ENCODE results near the gene SRSF1.

The SRSF1 gene

DNA sequence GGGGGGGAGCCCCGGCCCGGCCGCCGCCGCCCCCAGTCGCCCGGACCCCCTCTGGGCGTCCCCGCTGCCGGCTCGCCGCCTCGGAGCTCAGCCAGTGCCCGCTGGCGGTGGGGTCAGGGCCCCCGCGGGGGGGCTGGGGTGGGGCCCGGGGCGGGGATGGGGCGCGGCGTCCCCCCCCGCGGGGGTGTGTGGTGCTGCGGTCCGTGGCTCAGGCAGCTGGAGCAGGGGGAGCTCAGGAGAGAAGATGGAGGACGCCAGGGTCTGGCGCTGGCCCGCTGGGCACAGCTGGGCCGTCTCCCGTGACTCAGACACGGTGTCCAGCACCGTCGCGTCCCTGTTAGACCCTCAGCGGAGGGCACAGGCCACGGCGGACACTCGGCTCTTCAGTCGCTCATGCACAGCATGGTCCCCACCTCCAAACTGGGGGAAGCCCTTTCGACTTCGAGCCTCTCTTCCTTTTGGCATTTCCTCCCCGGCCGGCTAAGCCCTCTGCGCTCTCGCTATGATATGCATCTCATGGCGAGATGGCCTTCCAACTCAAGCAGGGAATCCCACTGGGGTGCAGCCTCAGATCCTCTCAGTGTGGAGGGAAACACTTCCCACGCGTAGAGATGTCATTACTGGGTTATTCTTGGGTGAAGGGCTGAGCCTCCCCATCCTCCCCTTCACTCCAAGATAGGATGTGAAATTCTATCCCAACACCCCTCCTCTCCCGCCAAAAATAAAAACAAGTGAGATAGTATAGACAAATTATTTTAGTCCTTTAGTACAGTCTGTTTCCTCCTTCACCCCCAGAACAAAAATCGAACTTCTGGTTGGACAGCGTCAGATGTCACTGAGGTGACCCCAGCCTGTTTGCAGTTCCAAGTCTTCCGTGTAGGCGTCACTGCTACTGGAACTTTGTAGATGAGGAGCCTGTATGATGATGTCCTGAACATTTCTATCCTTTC, 18.5 kb downstream of the SRSF1 start:
- H3K27me3 ChIP-seq (ENCODE audit: control insufficient read depth, insufficient read depth, low read length) = no peaks in the 10 kb centered on the region
- DNase-seq (ENCODE audit: low read depth, low spot score) = no peak
- H3K4me1 ChIP-seq (ENCODE audit: control insufficient read depth, insufficient read depth, low read length) = no peaks in the 10 kb centered on the region
- peak overlapping the region; percentile 97; the same call in 1 of the 2 replicates for H3K4me3 ChIP-seq (ENCODE audit: low read length)
- WGBS (ENCODE audit: insufficient coverage, insufficient read length) = no CpG with 5 or more reads among the region's 54 CpGs
- H3K27ac ChIP-seq (ENCODE audit: low read length) = no peak overlapping the region
- H3K36me3 ChIP-seq (ENCODE audit: control insufficient read depth, insufficient read depth, low read length) = no peaks in the 10 kb centered on the region
- no peaks in the 10 kb centered on the region for H3K9me3 ChIP-seq (ENCODE audit: control insufficient read depth, insufficient read depth, low read length)

DNA sequence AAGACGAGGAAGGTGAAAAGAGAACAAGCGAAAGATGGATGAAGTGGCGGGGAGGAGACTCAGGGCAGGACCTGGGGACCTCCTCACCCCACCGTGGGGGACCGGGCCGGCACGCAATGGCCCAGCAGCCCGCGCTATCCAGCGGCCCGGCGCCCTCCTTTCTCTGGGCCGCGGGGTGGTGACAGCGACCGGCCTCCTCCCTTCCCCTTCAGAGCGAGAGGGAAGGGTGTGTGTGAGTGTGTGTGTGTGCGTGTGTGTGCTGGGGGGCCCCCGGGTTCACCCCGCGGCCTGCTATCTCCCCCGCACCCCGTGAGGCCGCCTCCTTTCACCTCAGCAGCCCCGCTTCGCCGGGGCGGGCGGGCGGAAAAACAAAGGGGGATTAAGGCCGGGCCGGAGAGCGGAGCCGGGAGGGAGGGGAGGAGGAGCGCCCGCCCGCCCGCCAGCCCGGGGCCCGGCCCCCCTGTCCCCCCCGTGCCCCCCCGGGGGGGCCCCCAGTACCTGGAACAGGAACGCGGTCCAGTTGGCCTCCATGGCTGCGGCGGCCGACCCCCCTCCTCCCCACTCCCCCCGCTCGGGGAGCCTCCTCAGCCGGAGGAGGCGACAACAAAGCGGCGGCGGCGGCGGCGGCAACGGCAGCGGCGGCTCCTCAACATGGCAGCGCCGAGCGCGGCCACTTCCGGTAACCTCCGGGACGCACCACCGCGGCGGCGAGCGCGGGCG, 19.3 kb downstream of the SRSF1 start, which contains the start of gene VEZF1:
Gene VEZF1, minus strand, starts transcription at position 674 of the 720 bp plus-strand sequence. Its CDS starts 143 bp downstream, at position 531.
- no peaks in the 10 kb centered on the region for H3K36me3 ChIP-seq (ENCODE audit: control insufficient read depth, insufficient read depth, low read length)
- WGBS (ENCODE audit: insufficient coverage, insufficient read length) = no CpG with 5 or more reads among the region's 74 CpGs
- H3K4me1 ChIP-seq (ENCODE audit: control insufficient read depth, insufficient read depth, low read length) = no peaks in the 10 kb centered on the region
- peak within 1 kb of the TSS; percentile 97 for H3K4me3 ChIP-seq (ENCODE audit: low read length)
- no peaks in the 10 kb centered on the region for H3K9me3 ChIP-seq (ENCODE audit: control insufficient read depth, insufficient read depth, low read length)
- no peaks in the 10 kb centered on the region for H3K27me3 ChIP-seq (ENCODE audit: control insufficient read depth, insufficient read depth, low read length)
- DNase-seq (ENCODE audit: low read depth, low spot score) = no peak
- no peak within 1 kb of the TSS for H3K27ac ChIP-seq (ENCODE audit: low read length)

DNA sequence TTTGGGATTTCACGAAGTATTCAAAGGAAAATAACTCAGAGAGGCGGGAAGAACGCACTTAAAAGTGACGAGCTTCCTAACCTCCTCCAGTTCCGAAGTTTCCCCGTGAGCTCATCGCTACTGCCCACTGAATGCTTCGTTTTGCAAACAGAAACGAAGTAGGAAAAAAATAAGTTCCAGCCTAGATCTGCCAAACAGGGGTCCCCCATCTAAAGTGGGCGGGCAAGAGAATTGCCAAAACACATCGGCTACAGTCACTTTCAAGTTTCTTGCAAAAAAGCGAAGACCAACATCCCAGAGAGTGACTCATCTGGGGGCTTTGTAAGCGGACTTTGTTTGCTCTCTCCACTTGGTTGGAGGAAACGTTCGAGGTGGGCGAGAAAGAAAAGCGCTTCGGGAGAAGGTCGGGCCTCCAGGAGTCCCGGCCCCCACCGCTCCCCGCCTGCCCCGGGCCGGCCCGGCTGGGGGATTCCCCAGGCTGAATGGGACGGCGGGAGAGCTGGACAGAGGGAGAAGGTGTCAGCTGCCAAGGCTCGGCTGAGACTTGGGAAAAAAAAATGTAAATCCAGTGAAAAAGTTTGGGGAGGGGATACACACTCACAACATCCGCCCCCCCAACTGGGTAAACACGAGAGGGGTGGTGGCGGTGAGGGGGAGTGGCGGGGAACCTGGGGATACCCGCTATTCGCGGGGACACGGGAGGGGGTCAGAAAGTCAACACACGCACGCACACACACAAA, 20.0 kb downstream of the SRSF1 start:
- Histone ChIP-seq H3K4me1 (ENCODE audit: control insufficient read depth, insufficient read depth, low read length) (no peaks in the 10 kb centered on the region), H3K4me3 (ENCODE audit: low read length) (peak overlapping the region; percentile 97), H3K9me3 (ENCODE audit: control insufficient read depth, insufficient read depth, low read length) (no peaks in the 10 kb centered on the region), H3K36me3 (ENCODE audit: control insufficient read depth, insufficient read depth, low read length) (no peaks in the 10 kb centered on the region), H3K27ac (ENCODE audit: low read length) (no peak overlapping the region), H3K27me3 (ENCODE audit: control insufficient read depth, insufficient read depth, low read length) (no peaks in the 10 kb centered on the region)
- no CpG with 5 or more reads among the region's 38 CpGs for WGBS (ENCODE audit: insufficient coverage, insufficient read length)
- no peak for DNase-seq (ENCODE audit: low read depth, low spot score)

DNA sequence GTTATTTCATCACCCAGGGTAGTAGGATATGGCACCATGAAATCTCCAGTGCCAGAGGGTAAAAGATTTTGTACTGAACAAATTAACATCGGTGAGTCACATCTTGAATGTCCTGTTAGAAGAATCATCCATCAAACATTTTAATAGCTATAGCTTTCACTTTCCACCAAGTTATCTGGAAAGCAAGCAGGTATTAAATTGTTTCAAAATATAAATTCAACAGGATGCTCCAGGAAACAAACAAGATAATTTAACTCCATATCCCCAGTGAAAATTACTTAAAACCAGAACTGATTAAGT, 21.4 kb downstream of the SRSF1 start:
- Histone ChIP-seq H3K27me3 (ENCODE audit: control insufficient read depth, insufficient read depth, low read length) (no peaks in the 10 kb centered on the region), H3K9me3 (ENCODE audit: control insufficient read depth, insufficient read depth, low read length) (no peaks in the 10 kb centered on the region), H3K27ac (ENCODE audit: low read length) (no peak overlapping the region), H3K4me1 (ENCODE audit: control insufficient read depth, insufficient read depth, low read length) (no peaks in the 10 kb centered on the region), H3K36me3 (ENCODE audit: control insufficient read depth, insufficient read depth, low read length) (no peaks in the 10 kb centered on the region), H3K4me3 (ENCODE audit: low read length) (no peak overlapping the region)
- DNase-seq (ENCODE audit: low read depth, low spot score) = no peak
- WGBS (ENCODE audit: insufficient coverage, insufficient read length) = no CpG with 5 or more reads among the region's 1 CpG

DNA sequence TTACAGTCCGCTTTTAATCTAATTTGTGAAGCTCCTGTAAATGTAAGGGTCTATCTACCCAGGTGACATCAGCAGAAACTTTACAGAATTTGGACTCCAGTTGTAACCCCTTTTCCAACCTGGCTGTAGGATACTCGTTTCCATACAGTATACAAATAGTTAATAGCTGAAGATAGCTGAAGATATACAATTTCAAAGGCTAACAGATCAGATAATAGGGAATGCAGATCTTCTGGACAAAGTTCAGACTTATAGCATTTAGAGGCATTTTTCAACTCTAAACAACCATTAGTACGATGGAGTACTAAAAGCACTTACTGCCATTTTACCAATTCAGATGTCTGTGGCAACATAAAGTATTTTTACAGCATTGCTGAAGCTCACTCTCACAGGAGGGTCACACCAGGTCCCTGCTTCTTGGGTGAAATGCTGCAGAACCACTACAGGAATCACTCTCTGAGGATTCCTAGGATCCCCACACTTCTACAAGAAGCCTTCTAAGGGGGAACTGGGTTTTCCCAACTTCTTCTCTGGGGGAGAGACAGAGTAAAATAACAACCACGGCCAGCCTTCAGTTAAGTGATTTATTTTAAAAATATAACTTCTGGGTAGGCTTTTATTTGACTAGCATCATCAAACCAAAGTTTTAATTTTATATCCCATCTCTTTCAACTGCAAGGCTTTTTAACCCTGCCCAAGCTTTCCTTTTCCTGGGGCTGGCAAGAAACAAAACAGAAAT, 21.9 kb downstream of the SRSF1 start:
- Histone ChIP-seq H3K4me1 (ENCODE audit: control insufficient read depth, insufficient read depth, low read length) (no peaks in the 10 kb centered on the region), H3K9me3 (ENCODE audit: control insufficient read depth, insufficient read depth, low read length) (no peaks in the 10 kb centered on the region), H3K27me3 (ENCODE audit: control insufficient read depth, insufficient read depth, low read length) (no peaks in the 10 kb centered on the region), H3K4me3 (ENCODE audit: low read length) (no peak overlapping the region), H3K27ac (ENCODE audit: low read length) (no peak overlapping the region), H3K36me3 (ENCODE audit: control insufficient read depth, insufficient read depth, low read length) (no peaks in the 10 kb centered on the region)
- WGBS (ENCODE audit: insufficient coverage, insufficient read length) = no CpG with 5 or more reads among the region's 4 CpGs
- DNase-seq (ENCODE audit: low read depth, low spot score) = no peak

DNA sequence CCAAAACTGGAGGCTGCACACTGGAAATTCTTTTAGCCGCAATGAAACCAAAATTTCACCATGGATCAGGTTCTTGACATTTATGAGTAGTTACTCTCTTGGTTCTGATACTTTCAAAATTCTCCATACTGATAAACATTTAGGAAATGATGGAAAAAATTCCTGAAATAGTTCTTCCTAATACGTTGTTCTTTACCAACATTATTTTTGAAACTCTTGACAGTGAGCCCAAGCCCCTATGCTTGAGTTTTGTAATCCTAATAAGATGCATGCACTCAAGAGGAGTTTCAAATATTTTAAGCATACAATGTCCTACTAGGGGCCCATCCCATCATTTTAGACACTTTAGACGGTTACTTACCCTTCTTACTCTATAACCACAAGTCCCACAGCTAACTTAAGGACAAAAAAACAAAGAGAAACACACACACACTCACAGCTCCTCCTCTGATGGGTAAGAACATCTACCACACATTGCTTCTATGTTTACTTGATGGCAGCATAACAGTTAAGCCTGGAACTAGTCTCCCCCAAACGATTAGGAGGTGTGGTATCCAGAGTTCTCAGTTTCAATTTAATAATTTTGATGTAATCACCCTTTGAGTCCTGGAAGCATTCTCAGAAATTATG, 22.7 kb downstream of the SRSF1 start:
- no peaks in the 10 kb centered on the region for H3K4me1 ChIP-seq (ENCODE audit: control insufficient read depth, insufficient read depth, low read length)
- H3K36me3 ChIP-seq (ENCODE audit: control insufficient read depth, insufficient read depth, low read length) = no peaks in the 10 kb centered on the region
- no peak overlapping the region for H3K27ac ChIP-seq (ENCODE audit: low read length)
- DNase-seq (ENCODE audit: low read depth, low spot score) = no peak
- no peaks in the 10 kb centered on the region for H3K27me3 ChIP-seq (ENCODE audit: control insufficient read depth, insufficient read depth, low read length)
- H3K4me3 ChIP-seq (ENCODE audit: low read length) = no peak overlapping the region
- H3K9me3 ChIP-seq (ENCODE audit: control insufficient read depth, insufficient read depth, low read length) = no peaks in the 10 kb centered on the region
- no CpG with 5 or more reads among the region's 4 CpGs for WGBS (ENCODE audit: insufficient coverage, insufficient read length)

- Histone ChIP-seq H3K27ac (ENCODE audit: low read length) (no peak overlapping the region), H3K4me1 (ENCODE audit: control insufficient read depth, insufficient read depth, low read length) (no peaks in the 10 kb centered on the region), H3K4me3 (ENCODE audit: low read length) (no peak overlapping the region), H3K36me3 (ENCODE audit: control insufficient read depth, insufficient read depth, low read length) (0 out of 2 replicates have a peak, but pooled peaks cover 4% of the 10 kb centered on the region), H3K27me3 (ENCODE audit: control insufficient read depth, insufficient read depth, low read length) (no peaks in the 10 kb centered on the region), H3K9me3 (ENCODE audit: control insufficient read depth, insufficient read depth, low read length) (no peaks in the 10 kb centered on the region)
- no CpG with 5 or more reads among the region's 1 CpG for WGBS (ENCODE audit: insufficient coverage, insufficient read length)
- no peak for DNase-seq (ENCODE audit: low read depth, low spot score)
These were observed 23.6 kb downstream of the SRSF1 start for GRCh38 chr17:57983446-57983845.

DNA sequence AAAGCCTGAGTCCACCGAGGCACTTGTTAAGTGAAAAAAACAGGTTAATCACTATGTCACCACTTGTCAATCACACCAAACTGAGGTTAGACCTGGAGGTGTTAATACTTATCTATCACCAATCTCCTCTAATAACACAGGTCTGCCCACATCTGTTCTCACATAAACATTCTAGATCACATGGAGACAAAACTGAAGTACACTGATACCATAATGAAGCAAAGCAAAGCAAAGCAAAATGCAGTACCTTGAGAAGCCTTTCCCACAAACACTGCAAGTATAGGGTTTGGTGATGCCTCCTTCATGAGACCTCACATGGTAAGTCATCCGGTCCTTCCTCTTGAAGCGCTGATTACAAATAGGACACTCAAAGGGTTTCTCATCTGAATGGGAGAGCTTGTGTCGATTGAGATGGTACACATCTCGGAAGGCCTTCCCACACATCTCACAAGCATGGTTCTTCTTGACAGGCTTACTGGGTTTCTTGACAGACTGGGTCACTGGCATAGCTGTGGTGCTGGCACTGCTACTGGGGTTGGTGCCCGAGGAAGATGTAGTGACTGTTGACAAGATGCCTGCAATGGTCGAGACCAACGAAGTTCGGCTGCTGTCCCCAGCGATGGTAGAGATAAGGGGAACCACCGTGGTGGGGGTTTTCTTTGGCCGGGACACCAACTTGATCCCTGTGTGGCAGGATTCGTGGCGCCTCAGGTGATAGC, 24.4 kb downstream of the SRSF1 start:
- H3K27me3 ChIP-seq (ENCODE audit: control insufficient read depth, insufficient read depth, low read length) = no peaks in the 10 kb centered on the region
- no CpG with 5 or more reads among the region's 14 CpGs for WGBS (ENCODE audit: insufficient coverage, insufficient read length)
- no peaks in the 10 kb centered on the region for H3K4me1 ChIP-seq (ENCODE audit: control insufficient read depth, insufficient read depth, low read length)
- H3K9me3 ChIP-seq (ENCODE audit: control insufficient read depth, insufficient read depth, low read length) = no peaks in the 10 kb centered on the region
- 0 out of 2 replicates have a peak, but pooled peaks cover 4% of the 10 kb centered on the region for H3K36me3 ChIP-seq (ENCODE audit: control insufficient read depth, insufficient read depth, low read length)
- no peak overlapping the region for H3K27ac ChIP-seq (ENCODE audit: low read length)
- H3K4me3 ChIP-seq (ENCODE audit: low read length) = no peak overlapping the region
- no peak for DNase-seq (ENCODE audit: low read depth, low spot score)

DNA sequence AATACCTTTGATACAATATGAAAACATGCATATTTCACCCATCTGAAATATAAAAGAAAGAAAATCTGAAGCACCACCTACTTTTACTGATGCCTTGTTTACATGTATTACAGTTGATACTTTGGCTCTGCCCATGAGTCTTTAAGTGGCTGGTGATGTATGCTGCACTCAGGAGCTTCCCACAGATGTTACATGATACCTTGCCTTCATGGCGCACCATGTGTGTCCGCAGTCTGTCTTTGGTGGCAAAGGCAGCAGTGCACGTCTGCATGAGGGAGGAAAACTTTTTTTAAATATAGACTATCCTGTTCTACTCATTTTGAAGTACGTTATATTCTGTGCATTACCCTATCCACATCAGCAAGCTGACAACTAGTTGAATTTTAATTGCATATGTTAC, 26.5 kb downstream of the SRSF1 start:
- Histone ChIP-seq H3K27ac (ENCODE audit: low read length) (no peak overlapping the region), H3K27me3 (ENCODE audit: control insufficient read depth, insufficient read depth, low read length) (no peaks in the 10 kb centered on the region), H3K4me1 (ENCODE audit: control insufficient read depth, insufficient read depth, low read length) (no peaks in the 10 kb centered on the region), H3K9me3 (ENCODE audit: control insufficient read depth, insufficient read depth, low read length) (no peaks in the 10 kb centered on the region), H3K36me3 (ENCODE audit: control insufficient read depth, insufficient read depth, low read length) (peaks cover 6% of the 10 kb centered on the region; the same call in 1 of the 2 replicates), H3K4me3 (ENCODE audit: low read length) (no peak overlapping the region)
- WGBS (ENCODE audit: insufficient coverage, insufficient read length) = no CpG with 5 or more reads among the region's 4 CpGs
- DNase-seq (ENCODE audit: low read depth, low spot score) = no peak
